ENCODE results near the gene ADAMTS6.

GRCh38 chr5:65263321-65263720 lies 218.4 kb downstream of the ADAMTS6 start:
- TF ChIP-seq CTCF (IDR thresholded peaks at IDR 0.05; ENCODE audit: insufficient read depth, low read length, poor library complexity, severe bottlenecking) (no peak), EZH2phosphoT487 (conservative IDR thresholded peaks at IDR 0.05; ENCODE audit: low read length) (no peak)

Data from SU-DHL-6 (cell line).